SK-N-SH (cell line): ENCODE measurements around the gene MIGA1.

Experiments
- CHD2 ChIP-seq: fragments of 150-350 bp; IDR thresholded peaks from 2 replicates; pipeline ENCODE4 v1.6.1; 2018; ENCODE audit warnings: low read length; ENCODE audit not compliant: partially characterized antibody
- FOXJ3 ChIP-seq: sonication (generic); formaldehyde crosslinking; IDR thresholded peaks from 2 replicates; pipeline ENCODE4 v1.5.1; 2020; ENCODE audit warnings: mild to moderate bottlenecking, missing genetic modification reagents
- TAF1 ChIP-seq: IDR thresholded peaks from 2 replicates; pipeline ENCODE4 v1.6.1; 2012; ENCODE audit warnings: low read depth, mild to moderate bottlenecking, low read length, moderate library complexity, borderline replicate concordance
- YY1 ChIP-seq: IDR thresholded peaks from 2 replicates; pipeline ENCODE4 v1.4.0; 2012; ENCODE audit warnings: low read depth, mild to moderate bottlenecking
- TF ChIP-seq, protein P1 (sequence below): IDR thresholded peaks from 2 replicates; pipeline ENCODE4 v1.4.0; 2012; ENCODE audit warnings: low read depth
- TF ChIP-seq, protein P2 (sequence below): fragments of 200-600 bp; sonication (generic); IDR thresholded peaks from 2 replicates; pipeline ENCODE4 v1.6.1; 2017; ENCODE audit warnings: antibody characterized with exemption, mild to moderate bottlenecking, moderate library complexity

DNA sequence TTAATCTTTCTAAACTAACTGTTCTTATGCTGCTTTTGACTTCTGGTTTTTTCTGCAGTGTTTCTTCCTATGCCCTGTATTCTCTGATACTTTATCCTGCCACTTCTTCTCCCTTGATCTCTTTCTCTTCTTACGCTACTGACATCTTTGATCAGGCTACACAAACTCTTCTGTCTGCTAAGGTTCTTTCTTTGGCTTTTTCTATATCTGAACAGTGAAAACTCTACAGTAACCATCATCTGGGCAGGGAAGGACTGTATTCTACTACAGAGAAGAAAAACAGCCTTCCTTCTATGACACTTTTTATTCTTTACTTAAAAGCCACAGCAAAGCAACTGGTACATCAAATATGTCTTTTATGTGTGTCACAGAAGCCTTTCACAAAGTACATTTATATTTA is 101.6 kb downstream of the MIGA1 start:
- TF ChIP-seq CHD2 (no peak), TAF1 (no peak), YY1 (no peak), FOXJ3 (CRISPR knock-in tag) (no peak)
- TF ChIP-seq, protein P1, sequence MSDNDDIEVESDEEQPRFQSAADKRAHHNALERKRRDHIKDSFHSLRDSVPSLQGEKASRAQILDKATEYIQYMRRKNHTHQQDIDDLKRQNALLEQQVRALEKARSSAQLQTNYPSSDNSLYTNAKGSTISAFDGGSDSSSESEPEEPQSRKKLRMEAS: no peak
- TF ChIP-seq, protein P2, sequence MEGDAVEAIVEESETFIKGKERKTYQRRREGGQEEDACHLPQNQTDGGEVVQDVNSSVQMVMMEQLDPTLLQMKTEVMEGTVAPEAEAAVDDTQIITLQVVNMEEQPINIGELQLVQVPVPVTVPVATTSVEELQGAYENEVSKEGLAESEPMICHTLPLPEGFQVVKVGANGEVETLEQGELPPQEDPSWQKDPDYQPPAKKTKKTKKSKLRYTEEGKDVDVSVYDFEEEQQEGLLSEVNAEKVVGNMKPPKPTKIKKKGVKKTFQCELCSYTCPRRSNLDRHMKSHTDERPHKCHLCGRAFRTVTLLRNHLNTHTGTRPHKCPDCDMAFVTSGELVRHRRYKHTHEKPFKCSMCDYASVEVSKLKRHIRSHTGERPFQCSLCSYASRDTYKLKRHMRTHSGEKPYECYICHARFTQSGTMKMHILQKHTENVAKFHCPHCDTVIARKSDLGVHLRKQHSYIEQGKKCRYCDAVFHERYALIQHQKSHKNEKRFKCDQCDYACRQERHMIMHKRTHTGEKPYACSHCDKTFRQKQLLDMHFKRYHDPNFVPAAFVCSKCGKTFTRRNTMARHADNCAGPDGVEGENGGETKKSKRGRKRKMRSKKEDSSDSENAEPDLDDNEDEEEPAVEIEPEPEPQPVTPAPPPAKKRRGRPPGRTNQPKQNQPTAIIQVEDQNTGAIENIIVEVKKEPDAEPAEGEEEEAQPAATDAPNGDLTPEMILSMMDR: no peak
